Smooth muscle cell (in vitro differentiated cells): Measurements from ENCODE around the gene SLC12A3. TPM values are rescaled to one million over a fixed set of nuclear protein-coding genes. Genes with fewer than 3 reads are reported as not detected.

Source experiments
- DNase-seq: peaks from one replicate; lab custom pipeline; 2025; ENCODE audit not compliant: unreplicated experiment; lab: John Stamatoyannopoulos, UW
- H2AFZ ChIP-seq: fragments of 200-600 bp; sonication (generic); 2 replicates; pipeline ENCODE4 v1.6.0; 2016; ENCODE audit warnings: antibody characterized with exemption, low read depth, mild to moderate bottlenecking
- H3F3A ChIP-seq: fragments of 200-600 bp; sonication (generic); 2 replicates; pipeline ENCODE4 v1.6.0; 2017; ENCODE audit warnings: antibody characterized with exemption, low read depth
- H3K27ac ChIP-seq: fragments of 200-600 bp; sonication (generic); 2 replicates; pipeline ENCODE4 v1.5.1; 2016; ENCODE audit warnings: low read depth, mild to moderate bottlenecking
- H3K27me3 ChIP-seq: fragments of 200-600 bp; sonication (generic); 2 replicates; pipeline ENCODE4 v1.6.1; 2016; ENCODE audit warnings: low read depth, mild to moderate bottlenecking
- H3K36me3 ChIP-seq: fragments of 200-600 bp; sonication (generic); 2 replicates; pipeline ENCODE4 v1.5.1; 2016; ENCODE audit warnings: low read depth
- H3K4me1 ChIP-seq: fragments of 200-600 bp; sonication (generic); 2 replicates; pipeline ENCODE4 v1.5.1; 2016; ENCODE audit warnings: low read depth
- H3K4me2 ChIP-seq: fragments of 200-600 bp; sonication (generic); 2 replicates; pipeline ENCODE4 v1.6.0; 2016; ENCODE audit warnings: mild to moderate bottlenecking
- H3K4me3 ChIP-seq: fragments of 200-600 bp; sonication (generic); 2 replicates; pipeline ENCODE4 v1.5.1; 2016; ENCODE audit warnings: mild to moderate bottlenecking
- H3K79me2 ChIP-seq: fragments of 200-600 bp; sonication (generic); 2 replicates; pipeline ENCODE4 v1.6.0; 2016; ENCODE audit warnings: low read depth, mild to moderate bottlenecking
- H3K9ac ChIP-seq: fragments of 200-600 bp; sonication (generic); 2 replicates; pipeline ENCODE4 v1.6.0; 2016; ENCODE audit warnings: low read depth
- H3K9me3 ChIP-seq: fragments of 200-600 bp; sonication (generic); replicated peaks from 2 replicates; pipeline ENCODE4 v1.5.1; 2016; ENCODE audit warnings: low read depth
- H4K20me1 ChIP-seq: fragments of 200-600 bp; sonication (generic); 2 replicates; pipeline ENCODE4 v1.6.0; 2016; ENCODE audit warnings: low read depth
- CTCF ChIP-seq: fragments of 200-600 bp; sonication (generic); IDR thresholded peaks from 2 replicates; pipeline ENCODE4 v1.5.1; 2017; ENCODE audit warnings: borderline replicate concordance, mild to moderate bottlenecking, antibody characterized with exemption; ENCODE audit not compliant: insufficient read depth, poor library complexity, severe bottlenecking
- WGBS: methylation state at CpG from one replicate; pipeline ENCODE4 v1.1.7; 2016; ENCODE audit warnings: low lambda C conversion rate; 5-methylcytosine and 5-hydroxymethylcytosine counted together
- polyA plus RNA-seq: library from polyadenylated mRNA; unstranded; fragments of >200 nt; fragmentation: Nextera tagmentation; extraction: Ambion mirVana; gene quantifications from 2 replicates; pipeline ENCODE4 v1.2.1, GENCODE V29; 2016
- total RNA-seq: library from RNA; depleted of rRNA; stranded (reverse); fragments of >200 nt; gene quantifications from 2 replicates; pipeline ENCODE4 v1.2.3, GENCODE V29; 2014

Gene SLC12A3
- total and polyA plus RNA-seq, 2 experiments from 2014 or later = not detected

- WGBS = 88% methylated on average over 8 of the region's 8 CpGs
- H3K4me2 ChIP-seq = no peak overlapping the region
- H3K9ac ChIP-seq = no peak overlapping the region
- no peak for DNase-seq
- no peak overlapping the region for H3K4me3 ChIP-seq
- no peak overlapping the region for H2AFZ ChIP-seq
- H3K27me3 ChIP-seq = no peaks in the 10 kb centered on the region
- no peaks in the 10 kb centered on the region for H4K20me1 ChIP-seq
- no peak overlapping the region for H3K27ac ChIP-seq
- H3K9me3 ChIP-seq = no peaks in the 10 kb centered on the region
- H3K79me2 ChIP-seq = no peaks in the 10 kb centered on the region
- no peaks in the 10 kb centered on the region for H3K4me1 ChIP-seq
- no peaks in the 10 kb centered on the region for H3K36me3 ChIP-seq
- H3F3A ChIP-seq = no peaks in the 10 kb centered on the region
- no peak for TF ChIP-seq CTCF
Observed at GRCh38 chr16:56897026-56897799, 32.2 kb downstream of the SLC12A3 start.

GRCh38 chr16:56898847-56899246, 33.8 kb downstream of the SLC12A3 start:
- H3K4me1 ChIP-seq = no peaks in the 10 kb centered on the region
- no peak overlapping the region for H3K4me3 ChIP-seq
- no peak overlapping the region for H3K27ac ChIP-seq
- H3K9ac ChIP-seq = no peak overlapping the region
- H3K9me3 ChIP-seq = no peaks in the 10 kb centered on the region
- H3K27me3 ChIP-seq = no peaks in the 10 kb centered on the region
- TF ChIP-seq CTCF = no peak
- H3F3A ChIP-seq = no peaks in the 10 kb centered on the region
- no peak for DNase-seq
- no peaks in the 10 kb centered on the region for H3K36me3 ChIP-seq
- no peaks in the 10 kb centered on the region for H3K79me2 ChIP-seq
- WGBS = 90% methylated on average over 8 of the region's 8 CpGs
- H3K4me2 ChIP-seq = no peak overlapping the region
- no peak overlapping the region for H2AFZ ChIP-seq
- no peaks in the 10 kb centered on the region for H4K20me1 ChIP-seq

- H3F3A ChIP-seq = no peaks in the 10 kb centered on the region
- DNase-seq = no peak
- H3K9ac ChIP-seq = no peak overlapping the region
- no peaks in the 10 kb centered on the region for H3K9me3 ChIP-seq
- H3K27me3 ChIP-seq = no peaks in the 10 kb centered on the region
- 95% methylated on average over 2 of the region's 2 CpGs for WGBS
- no peak overlapping the region for H2AFZ ChIP-seq
- H3K4me2 ChIP-seq = no peak overlapping the region
- no peak overlapping the region for H3K4me3 ChIP-seq
- H3K36me3 ChIP-seq = no peaks in the 10 kb centered on the region
- no peak overlapping the region for H3K27ac ChIP-seq
- no peaks in the 10 kb centered on the region for H3K4me1 ChIP-seq
- no peak for TF ChIP-seq CTCF
- no peaks in the 10 kb centered on the region for H3K79me2 ChIP-seq
- H4K20me1 ChIP-seq = no peaks in the 10 kb centered on the region
Observed at GRCh38 chr16:56903866-56904265, 38.9 kb downstream of the SLC12A3 start.

DNA sequence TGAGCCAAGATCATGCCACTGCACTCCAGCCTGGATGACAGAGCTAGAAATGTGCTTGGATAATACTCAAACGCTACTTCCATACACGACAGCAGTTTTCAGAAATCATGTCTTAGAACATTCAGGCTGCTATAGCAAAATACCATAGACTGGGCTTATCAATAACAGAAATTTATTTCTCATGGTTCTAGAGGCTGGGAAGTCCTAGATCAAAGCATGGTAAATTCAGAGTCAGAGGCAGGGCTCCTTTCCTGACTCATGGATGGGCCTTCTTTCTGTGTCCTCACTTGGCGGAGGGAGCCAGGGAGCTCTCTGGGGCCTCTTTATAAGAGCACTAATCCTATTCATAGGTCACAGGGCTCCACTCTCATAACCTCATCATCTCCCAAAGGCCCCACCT, 42.4 kb downstream of the SLC12A3 start:
- H3K9me3 ChIP-seq = no peaks in the 10 kb centered on the region
- no peak overlapping the region for H3K4me3 ChIP-seq

More for the DNA sequence above, 42.4 kb downstream of the SLC12A3 start:
- Histone ChIP-seq H3K4me2 (no peak overlapping the region), H2AFZ (no peak overlapping the region), H3K36me3 (no peaks in the 10 kb centered on the region), H3K4me1 (no peaks in the 10 kb centered on the region), H3K27me3 (no peaks in the 10 kb centered on the region), H4K20me1 (no peaks in the 10 kb centered on the region), H3F3A (peaks cover 16% of the 10 kb centered on the region), H3K9ac (no peak overlapping the region), H3K27ac (no peak overlapping the region), H3K79me2 (no peaks in the 10 kb centered on the region)
- no peak for DNase-seq
- WGBS = 96% methylated on average over 3 of the region's 3 CpGs
- TF ChIP-seq CTCF = no peak
